Panc1 (cell line): ENCODE measurements around the gene FMO1.

Experiments
- CTCF ChIP-seq: fragments of 450-650 bp; IDR thresholded peaks from 2 replicates; pipeline ENCODE4 v1.5.1; 2017; ENCODE audit warnings: mild to moderate bottlenecking
- POLR2AphosphoS5 ChIP-seq: IDR thresholded peaks from 2 replicates; pipeline ENCODE4 v1.6.1; 2012; ENCODE audit warnings: mild to moderate bottlenecking, low read depth, low read length, moderate library complexity
- TCF7L2 ChIP-seq: IDR thresholded peaks from 2 replicates; pipeline ENCODE4 v1.6.1; 2011; ENCODE audit warnings: mild to moderate bottlenecking, low read depth, low read length, inconsistent platforms

GRCh38 chr1:171298696-171299095, 50.4 kb downstream of the FMO1 start:
- TF ChIP-seq POLR2AphosphoS5 (no peak), CTCF (no peak), TCF7L2 (no peak)
